Endothelial cell of umbilical vein (primary cell): Measurements from ENCODE around the gene UTS2. TPM values are rescaled to one million over a fixed set of nuclear protein-coding genes. Genes with fewer than 3 reads are reported as not detected.

Experiments
- BruUV-seq: library from RNA; stranded (reverse); fragments of 400-500 nt; replicated peaks from 2 replicates; lab custom pipeline; 2021; lab: Mats Ljungman, UMichigan
- CTCF ChIA-PET: fragments of 300-600, 350-600 bp; sonication (Branson Sonifier 250); formaldehyde crosslinking; loops from one replicate; lab custom pipeline; 2021; ENCODE audit warnings: antibody characterized with exemption, inconsistent platforms; lab: Charles Lee
- POLR2A ChIA-PET: fragments of 300-600, 350-600 bp; sonication (Branson Sonifier 250); formaldehyde crosslinking; loops from one replicate; lab custom pipeline; 2021; ENCODE audit warnings: antibody characterized with exemption, inconsistent platforms; lab: Charles Lee
- DNase-seq: peaks from one replicate; pipeline ENCODE4 v3.0.0-alpha.2; 2011; ENCODE audit warnings: low read depth, low spot score
- FAIRE-seq: peaks from 2 replicates; lab custom pipeline; 2011; peaks lifted over from hg19 to GRCh38; lab: Jason Lieb, UNC
- H2AFZ ChIP-seq: 2 replicates; pipeline ENCODE4 v1.6.0; 2012; ENCODE audit warnings: low read depth, low read length, control low read depth, inconsistent platforms
- H3K27ac ChIP-seq: 2 replicates; pipeline ENCODE4 v1.5.1; 2011; ENCODE audit warnings: low read depth, mild to moderate bottlenecking, control low read depth, low read length, moderate library complexity; ENCODE audit not compliant: insufficient read depth
- H3K27me3 ChIP-seq, 2 experiments: 2 replicates each; pipeline versions ENCODE4 v1.6.0 to v1.6.1; 2011; ENCODE audit warnings: low read length in 2 of 2, mixed read lengths in 1 of 2; ENCODE audit not compliant: control insufficient read depth in 2 of 2, insufficient read depth in 2 of 2
- H3K36me3 ChIP-seq, 2 experiments: 2 replicates in 1 of 2; 3 replicates in 1 of 2; pipeline ENCODE4 v1.5.1; 2011; ENCODE audit warnings: low read length in 2 of 2, mild to moderate bottlenecking in 1 of 2, moderate library complexity in 1 of 2; ENCODE audit not compliant: control insufficient read depth in 2 of 2, insufficient read depth in 2 of 2; ENCODE audit errors: extremely low read depth in 1 of 2
- H3K4me1 ChIP-seq: 3 replicates; pipeline ENCODE4 v1.5.1; 2011; ENCODE audit warnings: mild to moderate bottlenecking, low read length; ENCODE audit not compliant: control insufficient read depth, insufficient read depth; ENCODE audit errors: extremely low read depth
- H3K4me2 ChIP-seq: 2 replicates; pipeline ENCODE4 v1.6.1; 2011; ENCODE audit warnings: low read length, control low read depth, mixed read lengths; ENCODE audit not compliant: insufficient read depth
- H3K4me3 ChIP-seq, 3 experiments: fragments of 200-600 bp in 1 of 3; sonication (generic), shearing (Covaris generic) in 1 of 3; replicated peaks in 1 of 3; 2 replicates each; pipeline ENCODE4 v1.5.1; 2011 to 2016; ENCODE audit warnings: control low read depth in 3 of 3, low read length in 3 of 3, mild to moderate bottlenecking in 2 of 3, inconsistent platforms in 1 of 3, low read depth in 1 of 3, moderate library complexity in 1 of 3; ENCODE audit not compliant: insufficient read depth in 1 of 3
- H3K79me2 ChIP-seq: 2 replicates; pipeline ENCODE4 v1.6.0; 2012; ENCODE audit warnings: low read length, inconsistent platforms; ENCODE audit not compliant: control insufficient read depth, insufficient read depth
- H3K9ac ChIP-seq: replicated peaks from 2 replicates; pipeline ENCODE3; 2011; ENCODE audit warnings: low read length, control low read depth; ENCODE audit not compliant: insufficient read depth; ENCODE audit errors: extremely low read depth
- H3K9me1 ChIP-seq: replicated peaks from 3 replicates; pipeline ENCODE4 v1.6.0; 2011; ENCODE audit warnings: mild to moderate bottlenecking, low read length; ENCODE audit not compliant: control insufficient read depth, insufficient read depth; ENCODE audit errors: extremely low read depth
- H3K9me3 ChIP-seq: replicated peaks from 2 replicates; pipeline ENCODE4 v1.5.1; 2012; ENCODE audit warnings: low read length, inconsistent platforms; ENCODE audit not compliant: control insufficient read depth, insufficient read depth
- H4K20me1 ChIP-seq: replicated peaks from 2 replicates; pipeline ENCODE3; 2011; ENCODE audit warnings: mild to moderate bottlenecking, low read length; ENCODE audit not compliant: control insufficient read depth, insufficient read depth; ENCODE audit errors: extremely low read depth
- EZH2 ChIP-seq: IDR thresholded peaks from 2 replicates; pipeline ENCODE4 v1.6.1; 2012; ENCODE audit warnings: borderline replicate concordance, low read depth, mild to moderate bottlenecking, moderate library complexity, low read length, inconsistent platforms; ENCODE audit not compliant: severe bottlenecking
- JUN ChIP-seq: IDR thresholded peaks from 2 replicates; pipeline ENCODE4 v1.6.1; 2011; ENCODE audit warnings: borderline replicate concordance, low read depth; ENCODE audit not compliant: insufficient read length, insufficient read depth
- MYC ChIP-seq: IDR thresholded peaks from one replicate; pipeline ENCODE4 v1.6.1; 2011; ENCODE audit warnings: mild to moderate bottlenecking, low read depth, low read length
- POLR2A ChIP-seq: IDR thresholded peaks from 2 replicates; pipeline ENCODE4 v1.6.1; 2012; ENCODE audit warnings: low read depth, mild to moderate bottlenecking, control low read depth, low read length
- dilution Hi-C: fragments of 300-500 bp; cut with MboI; formaldehyde crosslinking; loops from one replicate; pipeline ENCODE4 v1.15.0; 2019; ENCODE audit warnings: low sequenced_read_pairs; ENCODE audit not compliant: extremely low pct_ligation_motif_present
- intact Hi-C: fragments of 100-400 bp; cut with micrococcal nuclease; formaldehyde crosslinking; loops from one replicate; pipeline ENCODE4 v1.10.0; 2022
- polyA plus RNA-seq, 4 experiments: library from polyadenylated mRNA; depleted of rRNA in 3 of 4; stranded (reverse) in 3 of 4; unstranded in 1 of 4; fragments of >200 nt; gene quantifications; 2 replicates each; pipeline versions ENCODE4 v1.2.1 to v1.2.3, GENCODE V29; 2011 to 2012; ENCODE audit warnings: missing spikeins in 1 of 4
- total RNA-seq: library from RNA; stranded (reverse); gene quantifications from 2 replicates; pipeline ENCODE4 v1.2.3, GENCODE V29; 2021

UTS2 gene
- total and polyA plus RNA-seq, 2 donors (not counting 3 experiments of a cell fraction or from before 2014, with no cell fraction given), result not detected

- Histone ChIP-seq H3K4me1 (no peaks in the 10 kb centered on the region), H3K9ac (no peak overlapping the region), H4K20me1 (no peaks in the 10 kb centered on the region), H3K4me3 (no peak overlapping the region), H3K79me2 (no peaks in the 10 kb centered on the region), H3K27me3 (peaks cover 0 to 3% of the 10 kb centered on the region in 2 experiments), H3K9me3 (no peaks in the 10 kb centered on the region), H3K36me3 (no peaks in the 10 kb centered on the region), H3K27ac (no peak overlapping the region), H3K4me2 (no peak overlapping the region), H3K9me1 (no peaks in the 10 kb centered on the region), H2AFZ (no peak overlapping the region)
- ChIA-PET CTCF (interaction anchor here (0.9 to 1.2 kb wide), 2 partner anchors 31 to 210 kb away, joined by 3 read pairs; no protein-coding TSS in a partner anchor), POLR2A (no interaction called here)
- BruUV-seq, result no TSS peak
- dilution Hi-C loops (no loop called here), intact Hi-C loops (no loop called here)
- FAIRE-seq (no peak), DNase-seq (no peak)
- no peak for TF ChIP-seq JUN
- TF ChIP-seq MYC, result no peak
Measured at GRCh38 chr1:7878027-7878426, 25.2 kb upstream of the UTS2 start.

- CTCF ChIA-PET, result interaction anchor here (1.1 to 1.3 kb wide), 2 partner anchors 11 to 25 kb away, joined by 3 to 4 read pairs; no protein-coding TSS in a partner anchor
- intact Hi-C loops (no loop called here), dilution Hi-C loops (no loop called here)
- peaks cover 0 to 3% of the 10 kb centered on the region in 2 experiments for H3K27me3 ChIP-seq
- H3K4me2 ChIP-seq, result no peak overlapping the region
- no peak overlapping the region for H3K9ac ChIP-seq
- no peaks in the 10 kb centered on the region for H3K36me3 ChIP-seq
- H3K27ac ChIP-seq, result no peak overlapping the region
- TF ChIP-seq POLR2A, result no peak
- TF ChIP-seq MYC, result no peak
- TF ChIP-seq JUN, result no peak
- TF ChIP-seq EZH2, result no peak
- no peak overlapping the region for H3K4me3 ChIP-seq
- no peaks in the 10 kb centered on the region for H4K20me1 ChIP-seq
- H2AFZ ChIP-seq, result no peak overlapping the region
- FAIRE-seq (no peak), DNase-seq (no peak)
- POLR2A ChIA-PET, result no interaction called here
- no peaks in the 10 kb centered on the region for H3K4me1 ChIP-seq
- no peaks in the 10 kb centered on the region for H3K9me1 ChIP-seq
- no TSS peak for BruUV-seq
- no peaks in the 10 kb centered on the region for H3K9me3 ChIP-seq
- no peaks in the 10 kb centered on the region for H3K79me2 ChIP-seq
Measured at GRCh38 chr1:7873801-7874795, 21.2 kb upstream of the UTS2 start.
